Right kidney (tissue), 1 donor: Measurements from ENCODE around the gene GNAL.
"Not testable (repeated sequence)": the region's sequence is repeated elsewhere in the genome, so short reads cannot be mapped to it uniquely, and the experiment has no call there.

Source experiments
- DNase-seq: peaks from one replicate; pipeline ENCODE4 v3.0.0-alpha.2; 2016

GNAL gene

GRCh38 chr18:11669271-11669947, 19.7 kb upstream of the GNAL start:
- DNase-seq = peak; percentile 25

- peak; percentile 17 for DNase-seq
Observed at GRCh38 chr18:11669948-11670275, 19.2 kb upstream of the GNAL start.

GRCh38 chr18:11671156-11671555, 17.9 kb upstream of the GNAL start:
- no peak for DNase-seq

- no peak for DNase-seq
Observed at GRCh38 chr18:11672198-11672597, 16.9 kb upstream of the GNAL start.

- no peak for DNase-seq
Observed at GRCh38 chr18:11672846-11673454, 16.1 kb upstream of the GNAL start.

GRCh38 chr18:11673560-11673959, 15.5 kb upstream of the GNAL start:
- no peak for DNase-seq

GRCh38 chr18:11674119-11674518, 14.9 kb upstream of the GNAL start:
- DNase-seq = no peak

GRCh38 chr18:11676386-11676785, 12.7 kb upstream of the GNAL start:
- no peak for DNase-seq

GRCh38 chr18:11676867-11677266, 12.2 kb upstream of the GNAL start:
- no peak for DNase-seq

- no peak for DNase-seq
Observed at GRCh38 chr18:11678211-11678610, 10.9 kb upstream of the GNAL start.

GRCh38 chr18:11689669-11690565, 853 bp downstream of the GNAL start:
- DNase-seq = peak; percentile 72

- not testable (repeated sequence) for DNase-seq
Observed at GRCh38 chr18:11690660-11691059, 1.6 kb downstream of the GNAL start.

GRCh38 chr18:11695736-11696135, 6.7 kb downstream of the GNAL start:
- DNase-seq = no peak

- DNase-seq = no peak
Observed at GRCh38 chr18:11696451-11696850, 7.4 kb downstream of the GNAL start.

- DNase-seq = no peak
Observed at GRCh38 chr18:11700876-11701275, 11.8 kb downstream of the GNAL start.

- no peak for DNase-seq
Observed at GRCh38 chr18:11710578-11710977, 21.5 kb downstream of the GNAL start.

GRCh38 chr18:11713756-11714155, 24.7 kb downstream of the GNAL start:
- DNase-seq = no peak

- DNase-seq = no peak
Observed at GRCh38 chr18:11714244-11714918, 25.3 kb downstream of the GNAL start.

- DNase-seq = not testable (repeated sequence)
Observed at GRCh38 chr18:11716767-11717315, 27.8 kb downstream of the GNAL start.

GRCh38 chr18:11719050-11719449, 30.0 kb downstream of the GNAL start:
- no peak for DNase-seq

GRCh38 chr18:11719621-11720020, 30.6 kb downstream of the GNAL start:
- no peak for DNase-seq

- DNase-seq = no peak
Observed at GRCh38 chr18:11721720-11722119, 32.7 kb downstream of the GNAL start.

- no peak for DNase-seq
Observed at GRCh38 chr18:11724781-11725180, 35.7 kb downstream of the GNAL start.
